ENCODE results near the gene CERS6. TPM values are rescaled to one million over a fixed set of nuclear protein-coding genes. Genes with fewer than 3 reads are reported as not detected.

CERS6 gene
- total RNA-seq, 3 donors from 2014 or later: 36.4 to 46.4 (median 44.8) TPM

DNA sequence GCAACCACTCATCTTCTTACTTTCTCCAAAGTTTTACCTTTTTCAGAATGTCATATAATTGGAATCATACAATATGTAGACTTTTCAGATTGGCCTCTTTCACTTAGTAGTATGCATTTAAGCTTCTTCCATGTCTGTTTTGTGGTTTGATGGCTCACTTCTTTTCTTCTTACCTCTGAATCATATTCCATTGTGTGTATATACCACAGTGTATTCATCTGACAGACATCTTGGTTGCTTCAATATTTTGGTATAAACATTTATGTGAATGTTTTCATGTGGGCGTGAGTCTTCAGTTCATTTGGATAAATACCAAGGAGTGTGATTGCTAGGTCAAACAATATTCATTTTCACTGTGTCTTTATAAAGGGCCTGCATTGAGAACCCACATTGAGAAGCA is 210.3 kb downstream of the CERS6 start:
- no peak for DNase-seq (ENCODE audit: low spot score in 2 of 2)
- H3K36me3 ChIP-seq: no peaks in the 10 kb centered on the region
- H3K27me3 ChIP-seq: no peaks in the 10 kb centered on the region
- intact Hi-C loops (cut with DNase I; ENCODE audit: low total_unique reads): no loop called here
- TF ChIP-seq POLR2A (IDR thresholded peaks at IDR 0.05) (no peak), POLR2AphosphoS5 (IDR thresholded peaks at IDR 0.05) (no peak)
- TF ChIP-seq, protein P1, sequence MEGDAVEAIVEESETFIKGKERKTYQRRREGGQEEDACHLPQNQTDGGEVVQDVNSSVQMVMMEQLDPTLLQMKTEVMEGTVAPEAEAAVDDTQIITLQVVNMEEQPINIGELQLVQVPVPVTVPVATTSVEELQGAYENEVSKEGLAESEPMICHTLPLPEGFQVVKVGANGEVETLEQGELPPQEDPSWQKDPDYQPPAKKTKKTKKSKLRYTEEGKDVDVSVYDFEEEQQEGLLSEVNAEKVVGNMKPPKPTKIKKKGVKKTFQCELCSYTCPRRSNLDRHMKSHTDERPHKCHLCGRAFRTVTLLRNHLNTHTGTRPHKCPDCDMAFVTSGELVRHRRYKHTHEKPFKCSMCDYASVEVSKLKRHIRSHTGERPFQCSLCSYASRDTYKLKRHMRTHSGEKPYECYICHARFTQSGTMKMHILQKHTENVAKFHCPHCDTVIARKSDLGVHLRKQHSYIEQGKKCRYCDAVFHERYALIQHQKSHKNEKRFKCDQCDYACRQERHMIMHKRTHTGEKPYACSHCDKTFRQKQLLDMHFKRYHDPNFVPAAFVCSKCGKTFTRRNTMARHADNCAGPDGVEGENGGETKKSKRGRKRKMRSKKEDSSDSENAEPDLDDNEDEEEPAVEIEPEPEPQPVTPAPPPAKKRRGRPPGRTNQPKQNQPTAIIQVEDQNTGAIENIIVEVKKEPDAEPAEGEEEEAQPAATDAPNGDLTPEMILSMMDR (IDR thresholded peaks at IDR 0.05): no peak
- no peak overlapping the region for H3K27ac ChIP-seq
- no peaks in the 10 kb centered on the region for H3K4me1 ChIP-seq
- H3K9me3 ChIP-seq: no peaks in the 10 kb centered on the region
- H3K4me3 ChIP-seq: no peak overlapping the region

DNA sequence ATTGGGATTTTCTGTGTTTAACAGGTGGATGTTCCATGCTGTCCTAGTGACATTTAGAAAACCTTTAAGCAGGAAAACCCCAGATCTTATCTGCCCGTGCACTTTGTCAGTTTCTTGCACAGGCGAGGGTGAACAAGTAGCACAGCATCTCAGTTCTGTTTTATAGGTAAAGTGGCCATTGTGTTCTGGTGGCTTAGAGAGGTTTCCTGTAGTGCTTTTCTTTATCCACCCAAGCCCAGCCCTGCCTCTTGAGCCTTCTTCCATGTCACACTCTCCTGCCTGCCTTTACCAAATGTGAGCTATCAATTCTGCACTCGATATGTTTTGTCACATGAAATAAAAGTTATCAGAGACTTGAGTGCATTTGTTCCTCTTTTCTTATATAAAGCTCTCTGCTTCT is 211.1 kb downstream of the CERS6 start:
- TF ChIP-seq, protein P1 (IDR thresholded peaks at IDR 0.05): no peak
- no peak for TF ChIP-seq POLR2AphosphoS5 (IDR thresholded peaks at IDR 0.05)
- no peak for TF ChIP-seq POLR2A (IDR thresholded peaks at IDR 0.05)
- H3K4me3 ChIP-seq: no peak overlapping the region
- no peaks in the 10 kb centered on the region for H3K27me3 ChIP-seq
- H3K4me1 ChIP-seq: no peaks in the 10 kb centered on the region
- DNase-seq (ENCODE audit: low spot score in 2 of 2): no peak
- intact Hi-C loops (cut with DNase I; ENCODE audit: low total_unique reads): no loop called here
- no peaks in the 10 kb centered on the region for H3K36me3 ChIP-seq
- no peak overlapping the region for H3K27ac ChIP-seq
- no peaks in the 10 kb centered on the region for H3K9me3 ChIP-seq

DNA sequence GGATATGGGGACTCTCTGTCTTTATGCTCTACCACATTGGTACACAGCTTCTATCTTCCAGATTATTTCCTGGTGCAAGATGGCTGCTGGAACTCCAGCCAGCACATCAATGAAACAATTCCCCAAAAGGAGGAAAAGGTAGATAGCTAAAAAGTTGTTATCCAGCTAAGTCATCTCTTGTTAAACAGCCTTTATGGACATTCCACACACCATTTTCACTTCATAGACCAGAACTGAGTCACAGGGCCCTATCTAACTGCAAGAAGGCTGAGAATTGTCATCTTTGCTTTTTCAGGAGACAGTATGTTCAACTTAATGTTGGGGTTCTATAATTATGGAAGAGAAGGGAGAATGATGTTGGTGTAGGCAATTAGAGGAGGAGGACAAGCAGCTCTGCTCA is 213.1 kb downstream of the CERS6 start:
- H3K27ac ChIP-seq: no peak overlapping the region
- DNase-seq (ENCODE audit: low spot score in 2 of 2): no peak
- H3K27me3 ChIP-seq: no peaks in the 10 kb centered on the region
- H3K9me3 ChIP-seq: no peaks in the 10 kb centered on the region
- H3K36me3 ChIP-seq: no peaks in the 10 kb centered on the region
- intact Hi-C loops (cut with DNase I; ENCODE audit: low total_unique reads): no loop called here
- no peak overlapping the region for H3K4me3 ChIP-seq
- TF ChIP-seq, protein P1 (IDR thresholded peaks at IDR 0.05): no peak
- TF ChIP-seq POLR2AphosphoS5 (IDR thresholded peaks at IDR 0.05) (no peak), POLR2A (IDR thresholded peaks at IDR 0.05) (no peak)
- no peaks in the 10 kb centered on the region for H3K4me1 ChIP-seq

DNA sequence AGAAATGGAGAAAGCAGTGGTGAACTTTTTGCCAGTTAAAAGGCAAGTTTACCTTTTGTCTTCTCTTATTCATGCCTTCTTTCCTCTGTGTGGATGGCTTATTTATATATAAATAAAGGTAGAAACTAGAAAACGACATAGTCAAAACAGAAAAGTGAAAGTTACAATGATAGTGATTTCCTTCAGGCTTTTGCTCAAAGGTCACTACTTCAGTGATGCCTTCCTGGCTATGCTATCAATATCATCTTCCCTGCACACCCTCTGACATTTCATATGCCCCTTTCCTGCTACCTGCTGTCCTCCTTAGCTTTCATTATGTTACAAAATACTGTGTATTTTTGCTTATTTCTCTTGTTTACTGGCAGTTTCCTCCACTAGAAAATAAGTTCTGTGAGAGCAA is 214.4 kb downstream of the CERS6 start:
- Histone ChIP-seq H3K27ac (no peak overlapping the region), H3K4me1 (no peaks in the 10 kb centered on the region), H3K9me3 (no peaks in the 10 kb centered on the region), H3K27me3 (no peaks in the 10 kb centered on the region), H3K36me3 (no peaks in the 10 kb centered on the region), H3K4me3 (no peak overlapping the region)
- DNase-seq (ENCODE audit: low spot score in 2 of 2): no peak
- TF ChIP-seq POLR2A (IDR thresholded peaks at IDR 0.05) (no peak), POLR2AphosphoS5 (IDR thresholded peaks at IDR 0.05) (no peak)
- TF ChIP-seq, protein P1 (IDR thresholded peaks at IDR 0.05): no peak
- intact Hi-C loops (cut with DNase I; ENCODE audit: low total_unique reads): no loop called here

DNA sequence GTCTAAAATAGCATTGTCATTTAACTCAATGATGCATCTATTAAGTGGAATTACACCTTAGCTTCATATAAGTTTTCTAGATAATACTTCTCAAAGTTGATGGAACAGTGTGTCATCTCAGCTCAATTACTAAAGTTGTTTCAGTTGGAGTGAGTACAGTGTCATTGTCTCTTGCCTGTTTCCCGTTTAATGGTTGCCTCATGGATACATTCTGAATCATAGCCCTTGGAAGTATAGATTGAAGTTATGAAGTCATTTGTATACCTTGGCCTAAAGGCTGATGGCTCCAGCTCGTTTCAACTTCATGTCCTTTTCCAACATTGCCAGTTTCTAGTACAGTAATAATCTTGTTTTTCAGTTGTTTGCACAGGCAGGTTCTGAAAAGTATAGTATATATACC is 215.9 kb downstream of the CERS6 start:
- no peak overlapping the region for H3K4me3 ChIP-seq
- DNase-seq (ENCODE audit: low spot score in 2 of 2): no peak
- H3K27me3 ChIP-seq: no peaks in the 10 kb centered on the region
- intact Hi-C loops (cut with DNase I; ENCODE audit: low total_unique reads): no loop called here
- H3K27ac ChIP-seq: no peak overlapping the region
- no peaks in the 10 kb centered on the region for H3K36me3 ChIP-seq
- no peaks in the 10 kb centered on the region for H3K4me1 ChIP-seq
- TF ChIP-seq POLR2A (IDR thresholded peaks at IDR 0.05): no peak
- TF ChIP-seq, protein P1 (IDR thresholded peaks at IDR 0.05): no peak
- H3K9me3 ChIP-seq: no peaks in the 10 kb centered on the region

Measured in breast epithelium (tissue), 4 donors.